M059J (cell line): ENCODE data around the gene EPM2AIP1. TPM values are rescaled to one million over a fixed set of nuclear protein-coding genes. Genes with fewer than 3 reads are reported as not detected.
"Not testable (repeated sequence)": the region's sequence is repeated elsewhere in the genome, so short reads cannot be mapped to it uniquely, and the experiment has no call there.

ENCODE experiments used
- DNase-seq: peaks from one replicate; pipeline ENCODE4 v3.0.0-alpha.2; 2012; ENCODE audit warnings: low read depth
- total RNA-seq: library from RNA; depleted of rRNA; stranded (reverse); fragments of >200 nt; shearing (Covaris generic); gene quantifications from 2 replicates; pipeline ENCODE4 v1.2.3, GENCODE V29; 2014

The EPM2AIP1 gene
- total RNA-seq, 1 experiment from 2014 or later = 5.1 TPM

GRCh38 chr3:36993326-36994283, 674 bp upstream of the EPM2AIP1 start, which contains the start of gene MLH1:
MLH1 (plus strand) TSS chr3:36993518; CDS start chr3:36993548, 30 bp downstream.
- peak; percentile 100 for DNase-seq

GRCh38 chr3:36991923-36992805, 767 bp downstream of the EPM2AIP1 start:
- DNase-seq = peak; percentile 63

- DNase-seq = no peak
Measured at GRCh38 chr3:36991147-36991546, 1.8 kb downstream of the EPM2AIP1 start.

GRCh38 chr3:36989568-36989967, 3.4 kb downstream of the EPM2AIP1 start:
- no peak for DNase-seq

GRCh38 chr3:36989005-36989404, 3.9 kb downstream of the EPM2AIP1 start:
- DNase-seq = no peak

- no peak for DNase-seq
Measured at GRCh38 chr3:36988356-36988755, 4.6 kb downstream of the EPM2AIP1 start.

GRCh38 chr3:36981006-36981405, 11.9 kb downstream of the EPM2AIP1 start:
- DNase-seq = no peak

- DNase-seq = no peak
Measured at GRCh38 chr3:36973139-36973538, 19.8 kb downstream of the EPM2AIP1 start.

- no peak for DNase-seq
Measured at GRCh38 chr3:36972163-36972562, 20.8 kb downstream of the EPM2AIP1 start.

GRCh38 chr3:36969540-36970432, 23.1 kb downstream of the EPM2AIP1 start:
- DNase-seq = peak; percentile 84

GRCh38 chr3:36969085-36969484, 23.8 kb downstream of the EPM2AIP1 start:
- DNase-seq = no peak

GRCh38 chr3:36965440-36965839, 27.5 kb downstream of the EPM2AIP1 start:
- no peak for DNase-seq

- DNase-seq = no peak
Measured at GRCh38 chr3:36964817-36965216, 28.1 kb downstream of the EPM2AIP1 start.

- DNase-seq = no peak
Measured at GRCh38 chr3:36964331-36964730, 28.6 kb downstream of the EPM2AIP1 start.

GRCh38 chr3:36963008-36963407, 29.9 kb downstream of the EPM2AIP1 start:
- not testable (repeated sequence) for DNase-seq

GRCh38 chr3:36960502-36960901, 32.4 kb downstream of the EPM2AIP1 start:
- DNase-seq = no peak

GRCh38 chr3:36959821-36960220, 33.1 kb downstream of the EPM2AIP1 start:
- peak; percentile 71 for DNase-seq

GRCh38 chr3:36957862-36958686, 34.9 kb downstream of the EPM2AIP1 start:
- DNase-seq = peak; percentile 83

- DNase-seq = no peak
Measured at GRCh38 chr3:36957063-36957462, 35.9 kb downstream of the EPM2AIP1 start.

- DNase-seq = no peak
Measured at GRCh38 chr3:36956155-36956554, 36.8 kb downstream of the EPM2AIP1 start.
